HG03571 (cell line): ENCODE data around the gene LZTR1.

Source experiments
- ATAC-seq: cut with Tn5 transposase; IDR thresholded peaks from one replicate; pipeline ENCODE4 v1.9.1; 2021; ENCODE audit not compliant: unreplicated experiment

Gene LZTR1

DNA sequence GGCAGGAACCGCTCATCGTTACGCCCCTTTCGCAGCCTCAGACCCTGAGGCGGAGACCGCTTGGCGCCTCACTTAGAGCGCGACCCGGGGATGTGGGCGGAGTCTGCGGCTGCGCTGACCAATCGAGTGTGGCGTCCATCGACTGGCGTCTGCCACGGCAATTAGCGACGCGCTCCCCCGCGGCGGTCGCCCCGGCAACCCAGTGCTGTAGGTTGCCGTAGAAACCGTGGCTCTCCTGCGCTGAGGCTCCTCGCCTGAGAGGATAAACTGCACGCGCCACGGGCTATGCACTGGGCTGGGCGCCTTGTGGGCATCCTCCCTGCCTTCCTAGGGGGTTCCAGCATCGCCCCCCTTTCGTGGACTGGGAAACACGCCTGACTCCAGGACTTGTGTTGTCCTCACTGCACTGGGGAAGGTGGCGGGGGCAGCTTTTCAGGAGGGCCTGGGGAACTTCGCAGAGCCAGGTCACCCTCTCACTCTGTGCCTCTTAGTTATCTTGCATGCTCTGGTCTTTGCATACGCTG is 32.2 kb downstream of the LZTR1 start:
- peak; percentile 81 for ATAC-seq

DNA sequence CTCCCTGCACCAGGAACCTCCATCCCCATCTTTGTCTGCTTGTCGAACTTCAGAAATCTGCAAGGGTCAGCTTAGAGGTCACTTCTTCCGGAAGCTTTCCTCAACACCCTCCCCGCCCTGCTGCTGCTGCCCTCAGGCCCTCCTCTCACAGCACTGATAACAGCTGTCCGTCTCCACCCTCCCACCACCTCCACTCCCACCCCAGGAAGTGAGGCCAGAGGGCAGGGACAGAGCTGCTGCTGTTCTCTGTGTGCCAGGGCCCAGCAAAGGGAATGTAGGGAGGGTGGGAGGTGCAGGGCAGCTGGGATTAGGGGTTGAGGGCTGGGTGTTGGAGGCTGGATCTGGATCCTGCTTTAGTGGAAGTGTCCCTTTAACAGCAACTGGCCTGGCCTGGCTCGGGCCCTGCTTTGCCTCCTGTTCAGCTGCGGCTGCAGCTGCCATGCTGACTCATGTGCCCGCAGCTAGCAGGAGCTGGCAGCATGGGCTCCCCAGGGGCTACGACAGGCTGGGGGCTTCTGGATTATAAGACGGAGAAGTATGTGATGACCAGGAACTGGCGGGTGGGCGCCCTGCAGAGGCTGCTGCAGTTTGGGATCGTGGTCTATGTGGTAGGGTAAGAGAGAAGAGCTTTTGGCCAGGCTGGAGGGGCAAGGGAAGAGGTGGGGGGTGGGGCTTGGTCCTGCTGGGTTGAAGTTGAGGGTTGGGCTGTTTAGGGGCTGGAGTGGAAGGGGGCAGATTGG is 32.8 kb downstream of the LZTR1 start, which contains the start of gene P2RX6:
Gene P2RX6 (plus strand): TSS at position 440 of the 740 bp plus-strand sequence. CDS start 10 bp downstream, at position 450.
- ATAC-seq: no peak

DNA sequence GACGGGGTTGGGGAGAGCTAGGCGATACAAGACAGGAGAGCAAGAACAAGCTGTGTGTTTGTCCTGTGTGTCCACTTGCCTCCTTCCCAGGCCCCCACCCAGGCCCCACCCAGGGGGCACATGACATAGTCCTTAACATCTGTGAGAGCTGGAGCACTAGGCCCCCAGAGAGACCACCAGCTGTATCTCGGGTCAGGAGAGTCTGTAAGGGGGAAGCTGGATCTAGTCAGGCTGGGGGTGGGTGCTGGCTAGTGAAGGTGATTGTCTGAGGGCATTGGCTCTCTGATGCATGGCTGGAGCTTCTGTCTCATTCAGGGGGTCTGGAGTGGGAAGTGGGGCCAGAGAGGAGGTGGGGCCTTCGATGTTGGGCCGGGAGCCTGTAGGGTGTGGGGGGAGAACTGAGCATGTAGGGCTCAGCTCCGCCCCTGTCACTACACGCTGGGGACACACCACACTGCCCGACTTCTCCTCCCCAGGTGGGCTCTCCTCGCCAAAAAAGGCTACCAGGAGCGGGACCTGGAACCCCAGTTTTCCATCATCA is 33.4 kb downstream of the LZTR1 start:
- ATAC-seq: no peak

DNA sequence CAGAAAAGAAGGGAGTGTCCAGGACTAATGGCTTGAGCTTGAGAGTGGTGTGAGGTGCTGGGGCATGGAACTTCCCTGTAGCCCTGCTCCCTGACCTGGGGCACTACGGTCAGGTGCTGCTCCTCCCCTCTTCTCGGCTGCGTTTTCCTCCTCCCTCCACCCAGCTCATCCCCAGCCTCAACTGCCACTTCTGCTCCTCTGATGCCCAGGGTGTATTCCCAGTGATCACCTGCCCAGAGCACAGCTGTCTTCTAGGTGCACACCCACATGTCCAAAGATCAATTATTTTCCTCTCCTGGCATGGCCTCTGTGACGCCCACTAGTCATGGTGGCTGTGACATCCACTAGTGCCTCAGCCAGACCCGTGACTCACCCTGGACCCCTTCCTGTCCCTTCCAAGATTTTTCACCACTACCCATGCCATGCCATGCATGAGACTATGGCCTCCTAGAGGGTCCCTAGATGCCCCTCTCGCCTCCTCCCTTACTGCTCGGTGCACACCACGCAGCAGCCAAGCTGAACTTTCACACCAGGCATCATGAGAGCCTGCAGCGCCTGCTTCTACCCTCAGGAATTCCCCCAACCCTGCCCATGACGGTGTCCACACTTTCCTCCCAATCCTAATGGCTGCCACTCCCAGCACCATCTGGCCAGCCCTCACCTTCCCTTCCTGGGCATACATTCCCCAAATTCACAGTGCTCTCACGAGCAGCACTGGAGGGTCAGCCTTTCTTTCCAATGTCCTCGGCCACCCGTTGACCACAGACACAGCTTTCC is 34.7 kb downstream of the LZTR1 start:
- no peak for ATAC-seq

DNA sequence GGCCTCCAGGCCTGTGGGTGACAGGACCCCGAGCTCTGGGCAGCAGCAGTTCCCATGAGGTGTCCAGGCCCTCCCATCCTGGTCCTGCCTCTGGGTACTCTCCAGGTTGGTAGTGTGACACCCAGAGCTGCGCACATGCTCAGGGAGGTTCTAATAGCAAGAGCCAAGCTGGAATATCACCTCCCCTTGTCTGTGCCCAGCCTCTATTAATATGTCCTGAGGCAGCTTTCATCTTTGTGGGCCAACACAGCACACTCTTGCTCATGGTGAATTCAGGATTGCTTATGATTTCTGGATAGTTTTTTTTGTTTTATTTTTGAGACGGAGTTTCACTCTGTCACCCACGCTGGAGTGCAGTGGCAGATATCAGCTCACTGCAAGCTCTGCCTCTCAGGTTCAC is 36.2 kb downstream of the LZTR1 start:
- no peak for ATAC-seq

DNA sequence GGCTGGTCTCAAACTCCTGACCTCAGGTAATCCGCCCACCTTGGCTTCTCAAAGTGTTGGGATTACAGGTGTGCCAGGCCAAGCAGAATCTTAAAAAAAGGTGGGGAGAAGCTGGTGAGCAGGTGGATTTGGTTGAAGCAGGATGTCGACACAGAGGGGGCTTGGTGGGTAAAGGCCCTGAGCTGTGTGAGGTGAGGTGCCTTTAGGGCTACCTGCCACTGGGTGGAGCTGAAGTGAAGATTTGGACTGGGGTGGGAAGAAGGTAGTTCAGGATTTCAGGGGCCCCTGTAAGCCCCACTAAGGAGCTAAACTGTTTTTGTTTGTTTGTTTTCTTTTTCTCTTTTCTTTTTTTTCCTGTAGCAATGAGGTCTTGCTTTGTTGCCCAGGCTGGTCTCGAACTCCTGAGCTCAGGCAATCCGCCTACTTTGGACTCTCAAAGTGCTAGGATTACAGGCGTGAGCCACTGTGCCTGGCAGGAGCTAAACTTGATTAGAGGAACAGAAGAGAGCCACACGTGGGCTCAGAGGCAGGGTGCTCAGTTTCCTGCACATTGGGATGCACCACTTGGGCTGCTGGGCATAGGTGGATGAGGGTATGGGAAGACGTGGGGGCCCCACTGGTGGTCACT is 38.8 kb downstream of the LZTR1 start:
- ATAC-seq: no peak

DNA sequence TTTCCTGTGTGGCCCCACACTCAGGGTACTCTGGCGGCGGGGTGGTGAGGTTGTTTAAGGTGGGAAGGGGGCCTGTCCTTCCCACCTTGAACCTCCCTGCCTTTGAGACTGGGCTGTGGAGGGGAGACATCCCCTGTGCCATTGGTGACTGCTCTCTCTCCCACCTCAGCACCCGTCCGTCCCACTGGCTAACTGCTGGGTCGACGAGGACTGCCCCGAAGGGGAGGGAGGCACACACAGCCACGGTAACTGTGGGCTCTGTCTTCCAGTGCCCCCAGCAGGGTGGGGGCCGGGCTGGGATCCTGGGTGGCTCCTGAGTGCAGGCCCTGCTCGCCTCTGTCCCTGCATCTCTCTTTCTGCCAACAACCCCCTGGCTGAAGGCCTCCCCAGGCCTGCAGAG is 40.4 kb downstream of the LZTR1 start:
- no peak for ATAC-seq

DNA sequence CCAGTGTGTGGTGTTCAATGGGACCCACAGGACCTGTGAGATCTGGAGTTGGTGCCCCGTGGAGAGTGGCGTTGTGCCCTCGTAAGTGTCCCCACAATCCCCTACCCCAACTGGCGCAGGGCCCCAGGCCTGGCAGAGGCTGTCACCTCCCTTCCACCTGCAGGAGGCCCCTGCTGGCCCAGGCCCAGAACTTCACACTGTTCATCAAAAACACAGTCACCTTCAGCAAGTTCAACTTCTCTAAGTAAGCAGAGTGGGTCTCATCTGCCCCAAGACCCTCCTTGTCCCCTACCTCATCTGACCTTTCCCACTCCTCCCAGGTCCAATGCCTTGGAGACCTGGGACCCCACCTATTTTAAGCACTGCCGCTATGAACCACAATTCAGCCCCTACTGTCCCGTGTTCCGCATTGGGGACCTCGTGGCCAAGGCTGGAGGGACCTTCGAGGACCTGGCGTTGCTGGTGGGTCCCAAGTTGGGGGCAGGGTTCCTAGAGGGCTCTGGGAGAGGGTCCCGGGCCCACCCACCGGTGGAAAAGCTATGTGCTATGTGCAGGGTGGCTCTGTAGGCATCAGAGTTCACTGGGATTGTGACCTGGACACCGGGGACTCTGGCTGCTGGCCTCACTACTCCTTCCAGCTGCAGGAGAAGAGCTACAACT is 41.0 kb downstream of the LZTR1 start:
- no peak for ATAC-seq

DNA sequence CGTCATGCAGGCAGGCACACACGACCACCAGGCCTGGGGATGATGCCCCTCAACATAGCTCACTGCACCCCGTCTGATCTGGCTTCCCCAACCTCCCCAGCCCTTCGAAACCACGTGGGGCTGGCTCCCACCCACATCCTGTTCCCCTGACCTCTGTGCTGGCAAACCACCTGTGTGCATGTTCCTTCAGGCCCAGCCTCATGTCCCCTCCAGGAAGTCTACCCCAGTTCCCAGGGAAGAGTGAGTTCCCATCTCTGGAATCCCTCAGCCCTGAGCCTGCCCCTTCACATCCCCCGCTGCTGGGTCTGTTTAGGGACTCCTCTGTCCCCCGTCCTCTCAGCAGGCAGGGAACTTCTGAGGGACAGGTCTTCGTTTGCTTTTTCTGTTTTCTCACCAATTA is 43.2 kb downstream of the LZTR1 start:
- no peak for ATAC-seq

DNA sequence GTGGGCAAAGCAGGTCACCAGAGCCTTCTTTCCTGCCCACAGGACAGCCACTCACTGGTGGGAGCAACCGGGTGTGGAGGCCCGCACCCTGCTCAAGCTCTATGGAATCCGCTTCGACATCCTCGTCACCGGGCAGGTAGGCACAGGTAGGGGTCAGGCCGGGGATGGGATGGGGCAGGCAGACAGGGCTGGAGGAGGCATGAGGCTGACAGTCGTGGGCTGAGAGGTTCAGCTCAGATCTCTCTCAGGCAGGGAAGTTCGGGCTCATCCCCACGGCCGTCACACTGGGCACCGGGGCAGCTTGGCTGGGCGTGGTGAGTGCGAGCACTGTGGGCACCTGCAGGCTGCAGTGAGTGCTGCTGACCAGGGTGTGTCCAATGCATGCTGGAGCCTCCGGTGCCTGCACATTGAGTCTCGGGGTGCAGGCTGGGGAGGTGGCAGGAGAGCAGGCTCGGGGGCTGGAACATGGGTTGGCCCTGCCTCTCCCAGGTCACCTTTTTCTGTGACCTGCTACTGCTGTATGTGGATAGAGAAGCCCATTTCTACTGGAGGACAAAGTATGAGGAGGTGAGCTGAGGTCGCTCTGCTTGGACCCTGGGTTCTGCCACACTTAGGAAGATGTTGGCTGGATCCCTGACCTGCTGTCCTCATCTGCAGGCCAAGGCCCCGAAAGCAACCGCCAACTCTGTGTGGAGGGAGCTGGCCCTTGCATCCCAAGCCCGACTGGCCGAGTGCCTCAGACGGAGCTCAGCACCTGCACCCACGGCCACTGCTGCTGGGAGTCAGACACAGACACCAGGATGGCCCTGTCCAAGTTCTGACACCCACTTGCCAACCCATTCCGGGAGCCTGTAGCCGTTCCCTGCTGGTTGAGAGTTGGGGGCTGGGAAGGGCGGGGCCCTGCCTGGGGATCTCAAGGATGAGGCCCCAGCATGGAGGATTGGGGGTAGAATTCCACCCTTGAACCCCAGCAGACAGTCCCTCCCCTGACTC is 44.0 kb downstream of the LZTR1 start:
- no peak for ATAC-seq

DNA sequence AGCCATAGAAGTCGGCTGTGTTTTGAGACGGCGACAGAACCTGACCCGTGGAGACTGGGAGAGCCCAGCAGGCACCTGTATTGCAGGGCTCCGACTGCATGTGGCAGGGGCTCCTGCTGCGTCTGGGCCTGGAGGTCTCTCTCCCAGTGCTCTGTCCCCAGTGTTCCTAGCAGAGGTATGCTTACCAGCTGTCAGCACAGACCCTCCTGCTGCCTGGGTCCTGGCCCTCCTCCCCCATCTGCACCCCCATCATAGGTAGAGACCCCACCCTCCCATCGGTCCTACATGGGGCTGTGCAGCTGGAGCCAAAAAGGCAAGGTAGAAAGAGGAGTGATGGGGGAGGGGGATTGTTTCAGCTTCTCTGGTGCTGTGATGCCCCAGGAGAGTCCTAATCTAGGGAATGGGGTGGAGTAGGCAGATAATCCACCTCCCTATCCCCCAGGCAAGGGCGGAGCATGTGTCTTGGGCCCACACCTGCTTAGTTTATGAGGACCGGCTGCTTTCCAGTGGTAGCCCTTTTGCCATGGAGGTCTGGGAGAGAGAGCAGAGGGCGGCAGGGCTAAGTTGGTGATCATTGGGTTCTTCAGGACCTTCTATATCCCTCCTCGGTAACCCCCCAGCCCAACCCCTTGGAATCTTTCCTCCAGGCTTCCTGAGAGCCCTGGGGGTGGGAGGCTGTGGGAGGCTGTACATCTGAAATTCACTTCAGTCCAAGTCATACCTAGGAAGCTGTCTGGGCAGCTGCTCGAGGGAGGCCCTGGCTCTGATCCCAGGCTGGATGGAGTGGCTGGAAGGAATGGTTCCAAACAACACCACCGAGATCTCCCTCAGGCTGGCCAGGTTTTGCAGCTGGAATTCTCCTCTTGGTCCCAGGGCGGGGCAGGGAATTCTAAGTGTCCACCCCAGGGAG is 44.9 kb downstream of the LZTR1 start:
- ATAC-seq: no peak

DNA sequence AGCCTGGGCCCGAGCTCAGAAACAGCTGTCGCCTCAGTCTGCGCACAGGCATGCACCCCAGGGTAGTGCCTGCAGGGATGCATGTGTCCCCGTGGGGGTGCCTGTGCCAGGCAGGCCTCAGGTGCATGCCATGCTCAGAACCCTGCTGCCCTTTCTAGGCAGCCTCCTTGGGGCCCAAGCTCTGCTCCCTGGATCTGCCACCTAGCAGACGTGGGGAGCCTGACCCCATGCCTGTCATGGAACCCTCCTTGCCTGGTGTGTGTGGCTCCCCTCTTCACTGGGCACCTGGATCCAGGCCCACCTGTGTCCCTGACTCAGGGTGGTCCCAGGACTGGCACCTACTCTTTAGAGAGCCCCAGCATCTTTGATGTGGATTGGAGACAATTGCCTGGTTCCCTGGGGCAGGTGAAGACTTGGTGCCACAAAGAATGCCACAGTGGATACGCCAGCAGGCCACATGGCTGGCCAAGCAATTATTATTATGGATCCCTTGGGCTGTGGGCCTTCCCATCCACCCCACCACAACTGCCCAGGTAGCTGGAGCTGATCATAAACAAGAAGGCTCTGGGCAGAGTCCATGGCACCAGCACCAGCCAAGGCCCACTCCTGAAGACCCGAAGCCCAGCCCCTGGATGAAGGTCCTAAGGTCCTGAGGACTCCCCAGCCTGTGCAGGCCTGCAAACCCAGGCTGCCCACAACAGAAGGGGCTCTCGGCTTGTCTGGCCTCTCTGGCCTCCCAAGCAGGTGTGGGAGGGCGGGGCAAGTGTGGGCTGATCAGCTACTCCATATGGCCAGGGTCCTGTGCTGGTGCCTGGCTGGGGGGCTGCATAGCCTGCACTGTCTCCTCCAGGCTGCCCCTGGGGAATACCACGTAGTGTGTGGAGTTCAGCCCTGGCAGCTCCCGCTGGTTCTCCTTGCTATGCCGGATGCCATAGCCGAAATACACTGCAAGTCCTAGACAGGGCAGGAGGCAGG is 46.5 kb downstream of the LZTR1 start:
- ATAC-seq: no peak

DNA sequence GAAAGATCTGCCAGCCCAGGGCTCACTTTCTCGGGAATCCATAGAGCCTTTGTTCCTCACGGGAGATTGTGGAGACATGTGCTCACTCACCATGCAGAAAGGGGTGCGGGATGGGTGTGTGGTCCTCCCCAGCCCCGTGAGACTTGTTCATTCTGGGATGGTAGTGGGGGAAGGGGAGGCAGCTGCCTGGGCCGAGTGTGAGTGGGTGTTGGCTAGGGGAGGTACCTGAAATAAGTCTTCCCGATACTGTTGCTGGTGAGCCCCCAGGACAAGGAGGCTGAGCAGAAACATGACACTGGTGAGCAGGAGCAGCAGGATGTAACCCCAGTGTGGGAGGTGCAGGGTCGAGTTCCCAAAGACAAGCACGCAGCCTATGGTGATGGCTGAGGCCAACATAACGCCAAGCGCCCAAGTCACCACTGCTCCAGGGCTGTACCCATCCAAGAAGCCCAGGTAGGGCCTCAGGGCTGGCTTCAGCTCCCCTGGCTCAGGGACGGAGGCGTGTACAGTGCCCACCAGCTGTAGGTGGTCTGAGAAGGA is 47.5 kb downstream of the LZTR1 start:
- ATAC-seq: no peak

DNA sequence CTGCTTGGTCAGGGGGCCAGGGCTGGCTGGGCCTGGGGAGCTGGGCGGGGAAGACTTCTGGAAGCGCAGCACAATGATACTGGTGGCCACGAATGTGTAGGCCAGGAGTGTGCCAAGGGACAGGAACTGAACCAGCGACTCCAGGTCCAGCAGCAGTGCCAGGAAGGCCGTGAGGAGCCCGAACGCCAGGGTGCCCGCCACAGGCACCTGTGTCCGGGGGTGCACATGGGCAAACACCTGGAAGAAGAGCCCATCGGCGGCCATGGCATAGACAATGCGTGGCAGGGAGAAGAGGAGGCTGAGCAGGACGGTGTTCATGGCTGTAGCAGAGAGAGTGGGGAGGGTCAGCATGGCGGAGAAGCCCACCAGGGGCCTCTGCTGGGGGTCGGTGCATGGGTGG is 47.9 kb downstream of the LZTR1 start:
- ATAC-seq: no peak

DNA sequence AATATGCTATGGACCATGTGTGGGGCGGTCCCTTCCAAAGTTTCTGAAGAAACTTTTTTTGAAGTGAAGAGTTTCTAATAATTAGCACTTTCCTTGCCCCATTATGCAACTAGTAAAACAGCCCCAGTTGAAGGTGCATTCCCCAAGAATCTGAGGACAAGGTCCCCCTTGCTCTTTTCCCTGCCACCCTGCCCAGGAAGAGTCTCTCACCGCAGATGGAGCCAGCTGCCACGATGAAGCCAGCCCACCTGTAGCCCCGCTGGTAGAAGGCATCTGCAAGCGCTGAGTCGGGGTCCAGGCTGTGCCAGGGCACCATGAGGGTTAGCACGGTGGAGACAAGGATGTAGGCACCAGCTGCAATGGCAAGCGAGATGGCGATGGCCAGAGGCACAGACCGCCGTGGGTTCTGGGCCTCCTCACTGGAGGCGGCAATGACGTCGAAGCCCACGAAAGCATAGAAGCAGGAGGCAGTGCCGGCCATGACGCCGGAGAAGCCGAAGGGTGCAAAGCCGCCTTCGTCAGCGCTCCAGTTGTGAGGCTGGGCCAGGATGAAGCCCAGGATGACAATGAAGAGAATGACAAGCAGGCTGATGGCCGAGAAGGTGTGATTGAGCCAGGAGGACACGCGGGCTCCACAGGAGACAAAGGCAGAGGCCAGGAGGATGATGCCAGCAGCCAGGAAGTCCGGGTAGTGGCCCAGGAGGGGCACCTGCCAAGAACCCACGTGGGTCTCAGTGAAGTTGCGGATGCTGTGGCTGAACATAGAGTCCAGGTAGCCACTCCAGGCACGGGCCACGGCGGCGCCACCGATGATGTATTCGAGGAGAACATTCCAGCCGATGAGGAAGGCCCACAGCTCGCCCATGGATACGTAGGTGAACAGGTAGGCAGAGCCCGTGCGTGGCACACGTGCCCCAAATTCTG is 48.8 kb downstream of the LZTR1 start:
- ATAC-seq: no peak

DNA sequence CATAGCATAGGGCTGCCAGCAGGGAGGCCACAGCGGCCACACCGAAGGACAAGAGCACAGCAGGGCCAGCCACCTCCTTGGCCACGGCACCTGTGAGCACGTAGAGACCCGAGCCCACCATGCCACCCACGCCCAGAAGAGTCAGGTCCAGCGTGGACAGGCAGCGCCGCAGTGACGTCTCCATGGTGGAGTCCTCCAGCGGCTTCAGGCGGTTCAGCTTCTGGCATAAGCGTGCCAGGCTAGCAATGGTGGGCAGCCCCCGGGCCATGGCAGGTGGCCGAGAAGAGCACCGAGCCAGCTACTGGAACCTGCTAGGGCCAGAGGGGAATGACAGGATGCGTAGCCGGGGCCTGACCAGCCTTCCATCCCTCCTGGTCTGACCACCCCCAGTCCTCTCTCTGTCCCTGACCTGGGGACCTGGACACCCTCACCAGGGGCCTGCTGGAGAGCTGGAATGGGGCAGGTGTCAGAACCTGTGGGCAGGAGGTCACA is 49.5 kb downstream of the LZTR1 start:
- no peak for ATAC-seq
